EL (cell line): Measurements from ENCODE around the gene ZFPM1.

Experiments used
- DNase-seq: peaks from one replicate; pipeline ENCODE4 v3.0.0-alpha.2; 2016

The ZFPM1 gene

GRCh38 chr16:88452482-88453216 lies 431 bp upstream of the ZFPM1 start:
- DNase-seq, result peak; percentile 93

GRCh38 chr16:88453611-88454522 lies 787 bp downstream of the ZFPM1 start:
- peak; percentile 43 for DNase-seq

GRCh38 chr16:88454523-88454947 lies 1.5 kb downstream of the ZFPM1 start:
- peak; percentile 34 for DNase-seq

- DNase-seq, result peak; percentile 61
Observed at GRCh38 chr16:88455610-88456355, 2.7 kb downstream of the ZFPM1 start.

- no peak for DNase-seq
Observed at GRCh38 chr16:88456356-88457292, 3.5 kb downstream of the ZFPM1 start.

- no peak for DNase-seq
Observed at GRCh38 chr16:88458039-88458772, 5.1 kb downstream of the ZFPM1 start.

GRCh38 chr16:88458773-88459235 lies 5.7 kb downstream of the ZFPM1 start:
- DNase-seq, result no peak

- DNase-seq, result no peak
Observed at GRCh38 chr16:88459366-88460073, 6.4 kb downstream of the ZFPM1 start.

GRCh38 chr16:88460496-88461330 lies 7.6 kb downstream of the ZFPM1 start:
- no peak for DNase-seq

GRCh38 chr16:88461331-88462269 lies 8.5 kb downstream of the ZFPM1 start:
- peak; percentile 15 for DNase-seq

GRCh38 chr16:88462396-88462795 lies 9.3 kb downstream of the ZFPM1 start:
- no peak for DNase-seq

- no peak for DNase-seq
Observed at GRCh38 chr16:88463411-88463810, 10.3 kb downstream of the ZFPM1 start.

- DNase-seq, result no peak
Observed at GRCh38 chr16:88464447-88465318, 11.6 kb downstream of the ZFPM1 start.

- no peak for DNase-seq
Observed at GRCh38 chr16:88465387-88465983, 12.4 kb downstream of the ZFPM1 start.

GRCh38 chr16:88466175-88466862 lies 13.2 kb downstream of the ZFPM1 start:
- DNase-seq, result no peak

- DNase-seq, result no peak
Observed at GRCh38 chr16:88466949-88467348, 13.9 kb downstream of the ZFPM1 start.
